Transverse colon (tissue), 4 donors: Measurements from ENCODE around the gene CERS1. TPM values are rescaled to one million over a fixed set of nuclear protein-coding genes. Genes with fewer than 3 reads are reported as not detected.
A peak's percentile ranks its signal among the peaks of the same experiment; 100 is the strongest.

Experiments used
- DNase-seq: peaks from one replicate; pipeline ENCODE4 v3.0.0-alpha.2; 2019
- H3K27ac ChIP-seq, 4 donors: fragments of 200-600 bp; sonication (generic); 2 replicates each; pipeline ENCODE4 v1.5.1; 2016 to 2018; ENCODE audit warnings: inconsistent platforms in 4 of 4
- H3K27me3 ChIP-seq: fragments of 200-600 bp; sonication (generic); 2 replicates; pipeline ENCODE4 v1.5.1; 2017; ENCODE audit warnings: inconsistent platforms
- H3K36me3 ChIP-seq, 4 donors: fragments of 200-600 bp; sonication (generic); 2 replicates each; pipeline ENCODE4 v1.5.1; 2017 to 2019; ENCODE audit warnings: inconsistent platforms in 4 of 4
- H3K4me1 ChIP-seq, 4 donors: fragments of 200-600 bp; sonication (generic); 2 replicates each; pipeline ENCODE4 v1.5.1; 2017 to 2020; ENCODE audit warnings: inconsistent platforms in 4 of 4
- H3K4me3 ChIP-seq, 4 donors: fragments of 200-600 bp; sonication (generic); 1 replicate in 1 of 4; 2 replicates in 3 of 4; pipeline versions ENCODE4 v1.5.1 to v1.6.1; 2017 to 2019; ENCODE audit warnings: inconsistent platforms in 4 of 4
- H3K9me3 ChIP-seq, 2 donors: fragments of 200-600 bp; sonication (generic); 2 replicates each; pipeline ENCODE4 v1.5.1; 2017 to 2019; ENCODE audit warnings: inconsistent platforms in 2 of 2
- EP300 ChIP-seq: sonication (generic); formaldehyde crosslinking; IDR thresholded peaks from one replicate; pipeline ENCODE4 v1.6.1; 2017; ENCODE audit warnings: antibody characterized with exemption, low read depth
- POLR2A ChIP-seq: fragments of 450-650 bp; IDR thresholded peaks from one replicate; pipeline ENCODE4 v1.6.1; 2016; ENCODE audit warnings: antibody characterized with exemption, mild to moderate bottlenecking, moderate library complexity
- POLR2AphosphoS5 ChIP-seq, 3 donors: sonication (generic); formaldehyde crosslinking; IDR thresholded peaks; one replicate each; pipeline ENCODE4 v1.6.1; 2016; ENCODE audit warnings: antibody characterized with exemption in 3 of 3
- WGBS, 2 donors: methylation state at CpG; one replicate each; pipeline ENCODE4 v1.1.5; 2018; ENCODE audit warnings: low coverage in 1 of 2; 5-methylcytosine and 5-hydroxymethylcytosine counted together
- in situ Hi-C, 4 donors: fragments of 200-750 bp; cut with MboI; loops; one replicate each; pipeline versions ENCODE4 v1.15.0 to v1.15.1; 2017; ENCODE audit warnings: low sequenced_read_pairs in 3 of 4, low pct_ligation_motif_present in 1 of 4, low pct_unique_long_range_greater_than_20kb in 1 of 4
- intact Hi-C: fragments of 100-400 bp; cut with DNase I; formaldehyde crosslinking; loops from one replicate; pipeline ENCODE4 v1.15.1; 2023; ENCODE audit warnings: low total_unique reads
- total RNA-seq, 4 donors: library from RNA; depleted of rRNA; stranded (reverse); fragments of >200 nt; gene quantifications; one replicate each; pipeline ENCODE4 v1.1.0, GENCODE V29; 2016
- TF ChIP-seq, protein P1 (sequence below), 5 experiments: fragments of 200-600 bp in 3 of 5; fragments of 450-650 bp in 2 of 5; sonication (generic) in 3 of 5; IDR thresholded peaks; 1 replicate in 2 of 5; 2 replicates in 3 of 5; pipeline ENCODE4 v1.5.1; 2016 to 2017; ENCODE audit warnings: antibody characterized with exemption in 5 of 5, inconsistent platforms in 3 of 5, mild to moderate bottlenecking in 2 of 5, moderate library complexity in 1 of 5

Gene CERS1, protein sequence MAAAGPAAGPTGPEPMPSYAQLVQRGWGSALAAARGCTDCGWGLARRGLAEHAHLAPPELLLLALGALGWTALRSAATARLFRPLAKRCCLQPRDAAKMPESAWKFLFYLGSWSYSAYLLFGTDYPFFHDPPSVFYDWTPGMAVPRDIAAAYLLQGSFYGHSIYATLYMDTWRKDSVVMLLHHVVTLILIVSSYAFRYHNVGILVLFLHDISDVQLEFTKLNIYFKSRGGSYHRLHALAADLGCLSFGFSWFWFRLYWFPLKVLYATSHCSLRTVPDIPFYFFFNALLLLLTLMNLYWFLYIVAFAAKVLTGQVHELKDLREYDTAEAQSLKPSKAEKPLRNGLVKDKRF
- not detected for total RNA-seq

DNA sequence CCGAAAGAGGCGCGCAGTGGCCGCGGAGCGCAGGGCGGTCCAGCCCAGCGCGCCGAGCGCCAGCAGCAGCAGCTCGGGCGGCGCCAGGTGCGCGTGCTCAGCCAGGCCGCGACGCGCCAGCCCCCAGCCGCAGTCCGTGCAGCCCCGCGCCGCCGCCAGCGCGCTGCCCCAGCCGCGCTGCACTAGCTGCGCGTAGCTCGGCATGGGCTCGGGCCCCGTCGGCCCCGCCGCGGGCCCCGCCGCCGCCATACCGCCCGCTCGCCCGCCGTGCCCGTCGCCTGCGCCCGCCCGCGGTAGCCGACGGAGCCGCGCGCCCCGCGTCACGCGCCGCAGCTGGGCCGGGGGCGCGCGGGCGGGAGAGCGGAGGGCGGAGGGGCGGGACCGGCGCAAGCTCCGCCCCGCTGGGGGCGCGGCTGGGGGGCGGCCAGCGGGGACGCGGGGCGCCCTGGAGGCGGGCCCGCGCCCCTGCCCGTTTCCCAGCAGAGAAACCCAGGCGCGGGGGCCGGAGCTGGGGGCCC is at the start of gene CERS1:
Gene CERS1, minus strand, starts transcription at position 335 of the 518 bp plus-strand sequence. Its CDS starts 86 bp downstream, at position 249.
- Histone ChIP-seq H3K4me1 (peaks cover 0 to 18% (median 9%) of the 10 kb centered on the region in 4 donors), H3K27ac (no peak within 1 kb of the TSS), H3K9me3 (no peaks in the 10 kb centered on the region), H3K36me3 (peaks cover 0 to 12% (median 3%) of the 10 kb centered on the region in 4 donors), H3K4me3 (peak within 1 kb of the TSS in 3 of 4 donors; percentile 14 to 43 (median 28)), H3K27me3 (peaks cover 49% of the 10 kb centered on the region)
- 0% methylated on average over 2 of the region's 89 CpGs; no CpG with 5 or more reads in 1 of the 2 donors for WGBS, 2 donors
- TF ChIP-seq, protein P1, sequence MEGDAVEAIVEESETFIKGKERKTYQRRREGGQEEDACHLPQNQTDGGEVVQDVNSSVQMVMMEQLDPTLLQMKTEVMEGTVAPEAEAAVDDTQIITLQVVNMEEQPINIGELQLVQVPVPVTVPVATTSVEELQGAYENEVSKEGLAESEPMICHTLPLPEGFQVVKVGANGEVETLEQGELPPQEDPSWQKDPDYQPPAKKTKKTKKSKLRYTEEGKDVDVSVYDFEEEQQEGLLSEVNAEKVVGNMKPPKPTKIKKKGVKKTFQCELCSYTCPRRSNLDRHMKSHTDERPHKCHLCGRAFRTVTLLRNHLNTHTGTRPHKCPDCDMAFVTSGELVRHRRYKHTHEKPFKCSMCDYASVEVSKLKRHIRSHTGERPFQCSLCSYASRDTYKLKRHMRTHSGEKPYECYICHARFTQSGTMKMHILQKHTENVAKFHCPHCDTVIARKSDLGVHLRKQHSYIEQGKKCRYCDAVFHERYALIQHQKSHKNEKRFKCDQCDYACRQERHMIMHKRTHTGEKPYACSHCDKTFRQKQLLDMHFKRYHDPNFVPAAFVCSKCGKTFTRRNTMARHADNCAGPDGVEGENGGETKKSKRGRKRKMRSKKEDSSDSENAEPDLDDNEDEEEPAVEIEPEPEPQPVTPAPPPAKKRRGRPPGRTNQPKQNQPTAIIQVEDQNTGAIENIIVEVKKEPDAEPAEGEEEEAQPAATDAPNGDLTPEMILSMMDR (IDR thresholded peaks at IDR 0.05), result no peak
- TF ChIP-seq EP300, result no peak
- TF ChIP-seq POLR2A, result no peak
- no peak for TF ChIP-seq POLR2AphosphoS5 (IDR thresholded peaks at IDR 0.05)
- in situ Hi-C loops (no loop called here), intact Hi-C loops (no loop called here)
- DNase-seq, result no peak

DNA sequence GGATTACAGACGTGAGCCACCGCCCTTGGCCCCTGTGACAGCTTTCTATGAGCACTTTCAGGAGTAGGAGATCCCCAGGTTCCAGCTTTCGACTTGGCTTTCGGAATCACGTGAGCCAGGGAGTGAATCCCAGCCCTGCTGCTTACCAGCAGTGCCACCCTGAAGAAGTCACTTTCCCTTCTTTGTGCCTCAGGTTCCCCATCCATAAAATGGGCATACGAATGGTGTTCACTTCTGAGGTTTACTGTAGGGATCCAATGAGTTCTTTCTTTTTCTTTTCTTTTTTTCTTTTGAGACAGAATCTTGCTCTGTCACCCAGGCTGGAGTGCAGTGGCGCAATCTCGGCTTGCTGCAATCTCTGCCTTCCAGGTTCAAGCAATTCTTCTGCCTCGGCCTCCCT is 49.3 kb upstream of the CERS1 start:
- Histone ChIP-seq H3K4me1 (peaks cover 0 to 10% (median 5%) of the 10 kb centered on the region in 4 donors), H3K36me3 (no peaks in the 10 kb centered on the region), H3K4me3 (no peak overlapping the region), H3K9me3 (no peaks in the 10 kb centered on the region), H3K27ac (no peak overlapping the region), H3K27me3 (peaks cover 13% of the 10 kb centered on the region)
- intact Hi-C loops, result no loop called here
- 78 to 94% methylated on average over 5 to 9 of the region's 9 CpGs for WGBS, 2 donors
- in situ Hi-C loops, result no loop called here
- no peak for DNase-seq
- TF ChIP-seq EP300 (no peak), POLR2AphosphoS5 (IDR thresholded peaks at IDR 0.05) (no peak)

DNA sequence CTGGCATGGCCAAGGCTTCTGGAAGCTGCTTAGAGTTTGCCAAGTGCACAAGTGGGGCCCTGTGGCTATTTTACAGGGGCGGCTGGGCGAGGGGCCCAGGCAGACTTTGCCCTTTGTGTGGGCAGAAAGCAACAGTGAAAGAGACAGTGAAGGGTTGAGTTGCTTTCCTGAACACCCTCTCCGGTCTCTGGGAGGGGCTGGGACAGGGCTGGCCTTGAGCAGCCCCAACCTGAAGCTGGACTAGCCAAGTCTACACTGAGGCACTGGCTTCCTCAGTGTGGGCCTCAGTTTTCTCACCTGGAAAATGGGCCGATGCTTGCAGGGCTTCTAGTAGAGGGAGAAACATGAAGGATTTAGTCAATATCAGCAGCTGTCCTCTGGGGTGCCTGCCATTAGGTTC is 47.5 kb upstream of the CERS1 start:
- H3K27ac ChIP-seq, result no peak overlapping the region

DNA sequence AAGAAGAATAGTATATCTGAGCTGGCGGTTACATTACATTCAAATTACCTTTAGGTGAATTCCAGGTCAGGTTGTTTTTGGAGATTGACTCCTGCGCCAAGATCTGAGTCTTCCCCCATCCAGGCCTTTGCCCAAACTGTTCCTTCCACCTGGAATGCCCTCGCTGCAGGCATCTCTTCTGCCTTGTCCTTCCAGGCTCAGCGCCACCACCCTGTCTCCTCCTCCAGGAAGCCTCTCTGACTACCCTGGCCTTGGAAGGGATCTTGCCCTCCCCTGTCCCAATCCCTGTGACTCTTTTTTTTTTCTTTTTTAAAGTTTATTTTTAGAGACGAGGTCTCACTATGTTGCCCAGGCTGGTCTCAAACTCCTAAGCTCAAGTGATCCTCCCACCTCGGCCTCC is 46.7 kb upstream of the CERS1 start:
- TF ChIP-seq EP300 (no peak), POLR2AphosphoS5 (IDR thresholded peaks at IDR 0.05) (no peak), POLR2A (no peak)
- TF ChIP-seq, protein P1 (IDR thresholded peaks at IDR 0.05), result no peak
- Histone ChIP-seq H3K4me3 (no peak overlapping the region), H3K36me3 (no peaks in the 10 kb centered on the region), H3K4me1 (peaks cover 0 to 20% (median 11%) of the 10 kb centered on the region in 4 donors), H3K9me3 (no peaks in the 10 kb centered on the region), H3K27me3 (peaks cover 21% of the 10 kb centered on the region), H3K27ac (no peak overlapping the region)
- in situ Hi-C loops (no loop called here), intact Hi-C loops (no loop called here)
- WGBS, 2 donors, result 73 to 83% methylated on average over 3 to 6 of the region's 6 CpGs
- DNase-seq, result no peak

More for the DNA sequence above, 47.5 kb upstream of the CERS1 start:
- in situ Hi-C loops, result no loop called here
- Histone ChIP-seq H3K36me3 (no peaks in the 10 kb centered on the region), H3K4me3 (no peak overlapping the region), H3K9me3 (no peaks in the 10 kb centered on the region), H3K27me3 (peaks cover 21% of the 10 kb centered on the region), H3K4me1 (peaks cover 0 to 20% (median 11%) of the 10 kb centered on the region in 4 donors)
- TF ChIP-seq EP300 (no peak), POLR2AphosphoS5 (IDR thresholded peaks at IDR 0.05) (no peak), POLR2A (no peak)
- TF ChIP-seq, protein P1 (IDR thresholded peaks at IDR 0.05), result no peak
- WGBS, 2 donors, result 57% methylated on average over 4 of the region's 4 CpGs; no CpG with 5 or more reads in 1 of the 2 donors
- DNase-seq, result no peak
- intact Hi-C loops, result no loop called here
